Occipital lobe (tissue), 2 donors: ENCODE data around the gene KCNK15. TPM values are rescaled to one million over a fixed set of nuclear protein-coding genes. Genes with fewer than 3 reads are reported as not detected.

Experiments
- DNase-seq: peaks from one replicate; lab custom pipeline; 2025; lab: John Stamatoyannopoulos, UW
- total RNA-seq: library from RNA; depleted of rRNA; stranded (reverse); fragments of >200 nt; gene quantifications from one replicate; pipeline ENCODE4 v1.2.3, GENCODE V29; 2014

Gene KCNK15
- total RNA-seq, 1 donor from 2014 or later, result not detected

- DNase-seq, result no peak
Measured at GRCh38 chr20:44735816-44736169, 9.9 kb upstream of the KCNK15 start.

- DNase-seq, result peak; percentile 82
Measured at GRCh38 chr20:44736170-44737021, 9.3 kb upstream of the KCNK15 start.

- DNase-seq, result no peak
Measured at GRCh38 chr20:44737116-44737515, 8.5 kb upstream of the KCNK15 start.

DNA sequence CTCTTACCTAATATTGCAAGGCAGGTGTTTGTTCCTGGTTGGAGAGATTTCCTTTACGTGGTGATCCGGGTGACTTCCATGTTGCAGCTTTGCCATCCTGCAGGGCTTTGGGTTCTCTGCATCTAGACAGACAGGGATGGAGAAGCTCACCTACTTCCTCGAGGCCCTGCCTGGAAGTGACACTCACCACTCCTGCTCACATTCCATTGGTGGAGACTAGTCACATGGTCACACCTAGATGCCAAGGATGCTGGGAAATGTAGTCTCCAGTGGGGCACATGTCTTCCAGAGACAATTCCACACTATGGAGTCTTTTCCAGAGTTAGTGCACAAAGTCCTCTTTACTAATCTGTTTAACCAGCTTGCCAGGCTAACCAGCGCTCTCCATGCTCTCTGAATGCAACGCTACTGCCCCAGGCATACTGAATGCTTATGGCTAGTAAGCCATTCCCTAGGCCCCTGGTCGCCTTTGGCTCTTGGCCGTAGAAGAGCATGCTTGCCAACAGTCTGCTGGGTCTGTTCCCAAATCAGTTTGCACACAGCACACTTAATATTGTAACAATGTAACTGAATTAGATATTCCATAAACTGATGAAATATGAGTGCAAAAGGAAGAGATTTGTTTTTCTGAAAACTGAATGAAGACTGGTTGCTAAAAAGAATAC, 6.7 kb upstream of the KCNK15 start:
- peak; percentile 72 for DNase-seq

DNA sequence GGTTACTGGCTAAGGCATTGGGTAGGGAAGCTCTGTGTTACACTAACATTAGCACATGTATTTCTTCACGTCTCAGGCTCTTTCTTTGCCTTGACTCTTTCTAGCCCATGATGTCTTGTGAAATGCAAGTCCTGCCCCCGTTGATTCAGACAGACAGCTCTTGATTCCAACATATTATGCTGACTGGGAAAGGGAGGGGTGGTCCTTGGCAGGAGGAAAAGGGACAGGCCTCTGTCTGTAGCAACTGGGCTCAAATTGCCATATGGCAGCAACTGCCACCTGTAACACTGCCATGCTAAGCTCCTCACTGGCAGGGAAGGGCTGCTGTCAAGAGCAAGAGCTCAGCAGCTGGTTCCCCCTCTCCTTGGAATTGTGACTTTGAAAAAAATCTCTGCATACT, 5.7 kb upstream of the KCNK15 start:
- DNase-seq, result no peak

GRCh38 chr20:44742304-44743079, 3.2 kb upstream of the KCNK15 start:
- DNase-seq, result no peak

- no peak for DNase-seq
Measured at GRCh38 chr20:44743080-44743701, 2.5 kb upstream of the KCNK15 start.

- no peak for DNase-seq
Measured at GRCh38 chr20:44743916-44744655, 1.6 kb upstream of the KCNK15 start.

DNA sequence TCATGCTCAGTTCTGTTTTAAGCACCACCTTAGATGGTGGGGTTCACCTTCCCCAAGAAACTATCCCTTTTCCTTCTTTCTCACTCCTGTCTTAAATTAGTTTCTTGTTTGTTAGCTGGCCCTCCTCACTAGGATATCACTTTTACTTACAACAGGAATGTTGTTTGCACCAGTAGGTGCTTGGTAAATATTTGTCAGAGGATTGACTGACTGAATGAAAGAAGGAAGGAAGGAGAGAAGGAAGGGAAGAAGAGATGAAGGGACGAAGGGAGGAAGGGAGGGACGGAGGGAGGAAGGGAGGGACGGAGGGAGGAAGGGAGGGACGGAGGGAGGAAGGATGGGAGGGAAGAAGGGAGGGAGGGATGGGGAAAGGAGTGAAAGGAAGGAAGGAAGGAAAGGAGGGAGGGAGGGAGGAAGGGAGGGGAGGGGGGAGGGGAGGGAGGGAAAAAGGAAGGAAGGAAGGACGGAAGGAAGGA, 505 bp upstream of the KCNK15 start:
- no peak for DNase-seq

DNA sequence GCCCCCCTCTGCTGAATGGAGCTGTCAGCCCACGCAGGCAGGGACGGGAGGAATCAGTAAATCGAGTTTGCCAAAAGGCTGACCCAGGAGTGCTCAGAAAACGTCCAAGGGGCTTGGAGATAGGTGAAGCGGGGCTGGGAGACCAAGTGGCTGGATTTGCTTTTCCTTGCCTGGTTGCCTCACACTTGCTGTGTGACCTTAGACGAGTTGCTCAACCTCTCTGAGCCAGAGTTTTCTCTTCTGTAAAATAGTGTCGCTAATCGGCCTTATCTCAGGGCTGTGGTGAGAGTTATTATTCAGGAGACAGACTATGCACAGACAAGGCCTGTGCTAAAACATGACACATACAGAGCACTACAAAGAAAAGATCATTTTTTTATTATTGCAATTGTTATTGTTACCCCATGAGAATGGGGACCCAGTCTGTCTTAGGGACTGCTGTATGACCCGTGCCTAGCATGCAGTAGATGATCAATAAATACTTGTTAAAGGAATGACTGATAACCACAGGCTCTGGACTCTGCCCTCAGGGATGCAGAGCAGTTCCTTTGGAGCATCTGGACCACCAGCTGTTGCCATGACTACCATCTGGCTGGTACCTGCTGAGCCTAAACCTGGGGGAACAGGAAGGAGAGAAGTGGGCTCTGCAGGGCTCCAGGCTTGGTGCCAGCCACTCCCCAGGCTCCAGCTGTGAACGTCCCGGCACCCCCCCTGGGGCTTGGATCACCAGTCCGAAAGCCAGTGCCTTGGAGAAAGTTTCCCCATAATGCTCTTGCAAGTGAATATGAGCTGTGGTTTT, 901 bp downstream of the KCNK15 start:
- no peak for DNase-seq

- DNase-seq, result peak; percentile 65
Measured at GRCh38 chr20:44747166-44748004, 1.7 kb downstream of the KCNK15 start.

DNA sequence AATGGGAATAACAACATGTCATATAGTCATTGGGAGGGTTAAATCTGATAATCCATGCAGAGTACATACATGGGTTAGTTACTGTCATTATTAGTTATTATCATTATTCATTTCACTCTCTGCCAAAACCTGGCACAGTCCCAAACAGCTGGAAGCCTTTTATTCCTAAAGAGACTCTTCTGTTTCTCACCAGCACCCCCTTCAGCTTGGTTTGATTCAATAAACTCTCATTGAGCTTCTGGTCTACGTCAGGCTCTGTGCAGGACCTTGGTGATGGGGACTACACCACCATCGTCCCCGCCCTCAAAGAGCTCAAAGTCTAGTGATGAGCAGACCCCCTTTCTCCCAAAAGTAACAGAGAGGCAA, 2.3 kb downstream of the KCNK15 start:
- DNase-seq, result no peak

GRCh38 chr20:44750081-44750805, 4.6 kb downstream of the KCNK15 start:
- no peak for DNase-seq

DNA sequence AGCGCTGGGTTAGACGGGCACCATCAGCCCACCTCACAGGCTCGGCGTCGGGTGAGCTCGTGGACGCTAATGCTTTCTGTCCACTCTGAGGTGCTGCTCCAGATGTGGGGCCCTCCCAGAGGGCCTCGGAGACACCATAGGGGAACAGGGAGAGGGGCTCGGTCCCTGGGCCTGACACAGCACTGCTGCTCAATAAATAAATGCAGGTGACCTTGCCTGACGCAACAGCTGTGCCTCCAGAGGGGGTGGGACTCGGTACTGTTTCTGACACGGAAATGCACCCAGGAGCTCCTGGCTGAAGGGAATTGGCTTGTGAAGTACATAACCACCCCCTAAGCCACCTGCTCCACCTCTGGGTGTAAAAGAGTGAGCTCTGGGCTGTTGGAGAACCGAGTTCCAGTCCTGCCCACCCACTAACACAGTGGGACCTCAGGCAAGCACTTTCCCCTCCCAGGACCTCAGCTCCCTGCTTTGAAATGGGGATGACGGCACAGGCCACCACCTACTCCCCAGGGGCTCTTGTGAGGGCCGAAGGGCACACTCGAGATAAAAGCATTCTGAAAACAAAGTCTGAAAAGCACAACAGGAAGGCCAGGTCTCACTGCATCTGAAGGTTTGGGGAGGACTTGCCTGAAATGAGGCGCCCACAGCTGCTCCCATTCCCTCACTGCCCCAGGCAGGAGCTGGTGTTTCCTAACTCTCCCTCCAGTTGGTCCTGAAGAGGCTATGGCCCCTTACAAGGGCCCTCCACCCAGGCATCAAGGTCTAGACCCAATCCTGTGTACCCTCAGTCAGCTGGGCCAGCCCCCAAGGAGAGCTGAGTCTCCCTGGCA, 6.7 kb downstream of the KCNK15 start:
- no peak for DNase-seq

GRCh38 chr20:44754554-44754953, 8.9 kb downstream of the KCNK15 start:
- DNase-seq, result no peak

GRCh38 chr20:44756011-44756688, 10.5 kb downstream of the KCNK15 start:
- DNase-seq, result no peak

GRCh38 chr20:44756956-44757355, 11.3 kb downstream of the KCNK15 start:
- DNase-seq, result no peak
